GM18507 (cell line): Measurements from ENCODE around the gene SLC1A2.

Source experiments
- DNase-seq: peaks from one replicate; pipeline ENCODE4 v3.0.0; 2011; ENCODE audit warnings: low read depth; ENCODE audit not compliant: insufficient read length; ENCODE audit errors: extremely low spot score
- FAIRE-seq: peaks from 2 replicates; lab custom pipeline; 2011; peaks lifted over from hg19 to GRCh38; lab: Jason Lieb, UNC

SLC1A2 gene

DNA sequence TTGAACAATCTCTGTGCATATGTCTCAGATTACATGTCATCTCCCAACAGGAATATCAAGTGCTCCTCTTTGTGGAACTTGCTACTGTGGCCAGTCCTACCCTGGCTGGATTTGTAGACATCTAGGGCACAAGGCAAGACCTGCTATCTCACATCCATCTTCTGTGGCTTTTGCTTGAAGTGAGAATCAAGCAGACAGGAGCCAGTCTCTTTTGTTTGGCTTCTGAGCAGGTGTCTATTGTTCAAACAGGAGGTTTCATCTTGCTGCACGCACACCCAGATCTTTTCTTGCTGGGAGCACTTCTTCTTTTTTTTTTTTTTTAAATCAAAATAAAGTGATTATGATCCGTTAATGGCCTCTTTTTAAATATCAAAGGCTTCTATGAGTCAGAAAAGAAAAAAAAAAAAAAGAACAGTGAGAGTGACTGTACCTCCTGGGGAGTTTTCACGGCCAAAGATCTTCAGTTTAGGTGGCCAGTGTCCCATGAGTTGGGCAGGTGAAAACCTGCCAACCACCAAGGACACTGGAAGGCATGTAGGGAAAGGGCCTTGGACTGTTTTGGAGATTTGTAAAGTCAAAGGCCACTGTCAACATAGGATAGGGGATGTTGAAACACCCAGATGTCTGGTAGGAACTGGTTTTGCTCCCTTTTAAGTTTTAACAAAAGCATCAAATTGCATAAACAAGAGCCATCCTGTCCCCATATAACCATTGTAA is 202.2 kb downstream of the SLC1A2 start:
- no peak for FAIRE-seq
- DNase-seq, result no peak

GRCh38 chr11:35215945-35216344 is 203.4 kb downstream of the SLC1A2 start:
- FAIRE-seq (no peak), DNase-seq (no peak)

DNA sequence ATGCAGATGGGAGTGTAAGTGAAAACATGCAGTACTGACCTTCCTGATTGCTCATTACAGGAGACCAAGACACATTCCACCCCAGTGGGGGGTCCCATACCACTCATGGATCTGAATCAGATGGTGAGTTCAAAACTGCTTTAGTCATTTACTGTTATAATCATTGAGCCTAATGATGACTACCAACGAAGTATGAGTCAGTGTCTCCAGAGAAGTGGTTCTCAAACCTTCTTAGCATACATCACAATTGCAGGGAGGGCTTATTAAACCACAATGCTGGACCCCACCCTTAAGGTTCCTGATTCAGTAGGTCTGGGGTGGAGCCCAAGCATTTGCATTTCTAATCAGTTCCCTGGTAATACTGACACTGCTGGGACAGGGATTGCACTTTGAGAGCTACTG is 204.6 kb downstream of the SLC1A2 start:
- no peak for FAIRE-seq
- no peak for DNase-seq

DNA sequence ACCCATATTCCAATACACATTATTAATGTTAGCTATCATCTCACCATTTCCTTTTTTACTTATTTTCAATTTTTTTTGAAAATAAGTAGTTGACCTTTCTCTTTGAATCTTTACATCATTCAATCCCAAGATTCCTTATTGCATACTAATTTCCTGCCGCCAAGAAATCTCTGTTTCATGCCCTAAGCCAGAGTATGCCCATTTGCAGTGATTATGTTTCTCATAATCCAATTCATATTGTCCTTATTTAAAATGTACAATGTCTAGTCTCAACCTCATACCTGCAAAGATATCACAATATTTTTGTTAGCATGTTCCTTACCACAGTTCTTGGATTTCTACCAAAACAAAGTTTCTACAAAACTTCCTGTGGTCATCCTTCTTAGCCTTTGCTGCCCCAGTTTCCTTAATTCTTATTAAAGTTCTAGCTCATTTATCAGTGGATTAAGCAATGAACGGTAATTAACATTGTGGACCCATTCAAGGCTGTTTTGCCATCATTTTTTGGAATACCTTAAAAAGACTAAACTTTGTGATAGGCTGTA is 205.1 kb downstream of the SLC1A2 start:
- DNase-seq, result no peak
- FAIRE-seq, result no peak

GRCh38 chr11:35211952-35212351 is 207.4 kb downstream of the SLC1A2 start:
- FAIRE-seq, result no peak

GRCh38 chr11:35210876-35211546 is 208.3 kb downstream of the SLC1A2 start:
- FAIRE-seq, result no peak
- no peak for DNase-seq

More at GRCh38 chr11:35211952-35212351, 207.4 kb downstream of the SLC1A2 start:
- no peak for DNase-seq

DNA sequence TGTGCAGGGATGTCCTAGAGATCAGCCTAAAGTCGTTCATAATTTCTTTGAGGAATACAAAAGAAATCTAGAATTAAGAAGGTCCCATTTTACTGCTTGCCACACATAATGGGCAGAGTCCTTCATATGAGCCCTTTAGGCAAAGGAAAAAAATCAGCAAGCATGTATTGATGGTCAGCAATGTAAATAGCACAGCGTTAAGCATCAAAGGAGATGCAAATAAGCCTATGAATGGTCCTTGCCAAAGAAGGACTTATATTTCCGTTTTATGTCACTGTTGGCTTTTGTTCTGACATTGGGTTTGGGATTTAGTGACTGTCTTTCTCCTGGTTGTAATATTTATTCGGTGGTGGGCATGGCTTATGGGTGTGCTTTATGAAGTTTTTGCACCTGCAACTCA is 210.6 kb downstream of the SLC1A2 start:
- no peak for FAIRE-seq

GRCh38 chr11:35207471-35208403 is 211.6 kb downstream of the SLC1A2 start:
- FAIRE-seq, result no peak

More for the DNA sequence above, 210.6 kb downstream of the SLC1A2 start:
- DNase-seq, result no peak

GRCh38 chr11:35206616-35207015 is 212.7 kb downstream of the SLC1A2 start:
- no peak for DNase-seq
- FAIRE-seq, result no peak

More at GRCh38 chr11:35207471-35208403, 211.6 kb downstream of the SLC1A2 start:
- no peak for DNase-seq

DNA sequence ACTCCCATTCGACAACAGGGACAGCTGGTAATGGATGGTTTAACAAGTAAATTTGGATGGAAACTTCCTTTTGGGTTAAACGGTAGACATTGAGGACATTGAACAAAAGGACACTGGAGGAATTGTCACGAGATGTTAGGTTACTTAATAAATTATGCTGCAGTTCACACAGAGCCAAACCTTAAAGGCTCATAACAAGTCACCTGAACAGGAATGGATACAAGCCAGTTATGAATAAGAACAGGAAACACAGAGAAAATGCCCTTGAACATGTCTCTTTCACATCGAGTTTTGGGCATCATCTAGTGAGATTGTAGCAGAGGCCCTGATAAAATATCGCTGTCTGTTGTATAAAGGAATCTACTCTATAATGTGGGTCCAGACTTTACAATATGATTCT is 214.7 kb downstream of the SLC1A2 start:
- FAIRE-seq, result no peak
- no peak for DNase-seq
